GM19239 (cell line): ENCODE results near the gene EXOC6B.

Experiments
- DNase-seq: peaks from one replicate; pipeline ENCODE4 v3.0.0; 2011; ENCODE audit warnings: low spot score; ENCODE audit not compliant: insufficient read length
- FAIRE-seq: peaks from 2 replicates; lab custom pipeline; 2011; peaks lifted over from hg19 to GRCh38; lab: Jason Lieb, UNC

EXOC6B gene

GRCh38 chr2:72330652-72331051, 495.2 kb downstream of the EXOC6B start:
- FAIRE-seq (no peak), DNase-seq (no peak)

- DNase-seq (no peak), FAIRE-seq (no peak)
Measured at GRCh38 chr2:72326759-72327158, 499.1 kb downstream of the EXOC6B start.

- DNase-seq (peak; percentile 2), FAIRE-seq (no peak)
Measured at GRCh38 chr2:72325592-72326422, 500.0 kb downstream of the EXOC6B start.

DNA sequence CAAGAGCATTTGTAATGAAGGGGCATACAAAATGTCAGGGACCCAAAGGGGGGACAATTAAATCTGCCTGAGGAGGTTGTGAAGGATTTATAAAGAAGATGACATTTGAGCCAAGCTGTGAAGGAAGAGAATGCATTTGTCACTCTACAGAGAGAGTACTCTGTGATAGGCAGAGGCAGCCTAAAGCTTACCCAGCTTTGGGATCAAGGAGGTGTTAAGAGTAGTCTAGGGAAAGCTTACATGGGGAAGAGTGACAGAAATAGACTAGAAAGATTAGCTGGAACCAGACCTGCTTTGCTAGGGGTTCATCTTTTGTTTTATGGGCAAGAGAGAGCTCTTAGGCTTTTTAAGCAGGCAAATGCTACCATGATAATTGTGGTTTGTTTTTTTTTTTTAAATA, 509.1 kb downstream of the EXOC6B start:
- DNase-seq (no peak), FAIRE-seq (no peak)

DNA sequence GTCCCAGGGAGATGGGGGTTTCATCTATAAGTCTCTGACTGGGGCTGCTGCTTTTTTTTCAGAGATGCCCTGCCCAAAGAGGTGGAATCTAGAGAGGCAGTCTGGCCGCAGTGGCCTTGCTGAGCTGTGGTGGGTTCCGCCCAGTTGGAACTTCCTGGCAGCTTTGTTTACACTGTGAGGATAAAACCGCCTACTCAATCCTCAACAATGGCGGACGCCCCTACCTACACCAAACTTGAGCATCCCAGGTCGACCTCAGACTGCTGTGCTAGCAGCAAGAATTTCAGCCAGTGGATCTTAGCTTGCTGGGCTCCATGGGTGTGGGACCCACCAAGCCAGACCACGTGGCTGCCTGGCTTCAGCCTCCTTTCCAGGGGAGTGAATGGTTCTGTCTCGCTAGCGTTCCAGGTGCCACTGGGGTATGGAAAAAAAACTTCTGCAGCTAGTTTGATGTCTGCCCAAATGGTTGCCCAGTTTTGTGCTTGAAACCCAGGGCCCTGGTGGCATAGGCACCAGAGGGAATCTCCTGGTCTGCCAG, 525.6 kb downstream of the EXOC6B start:
- FAIRE-seq (no peak), DNase-seq (no peak)

GRCh38 chr2:72293620-72294019, 532.2 kb downstream of the EXOC6B start:
- DNase-seq (no peak), FAIRE-seq (no peak)

- FAIRE-seq (no peak), DNase-seq (no peak)
Measured at GRCh38 chr2:72292433-72292832, 533.4 kb downstream of the EXOC6B start.

GRCh38 chr2:72291059-72291458, 534.8 kb downstream of the EXOC6B start:
- FAIRE-seq (no peak), DNase-seq (no peak)

DNA sequence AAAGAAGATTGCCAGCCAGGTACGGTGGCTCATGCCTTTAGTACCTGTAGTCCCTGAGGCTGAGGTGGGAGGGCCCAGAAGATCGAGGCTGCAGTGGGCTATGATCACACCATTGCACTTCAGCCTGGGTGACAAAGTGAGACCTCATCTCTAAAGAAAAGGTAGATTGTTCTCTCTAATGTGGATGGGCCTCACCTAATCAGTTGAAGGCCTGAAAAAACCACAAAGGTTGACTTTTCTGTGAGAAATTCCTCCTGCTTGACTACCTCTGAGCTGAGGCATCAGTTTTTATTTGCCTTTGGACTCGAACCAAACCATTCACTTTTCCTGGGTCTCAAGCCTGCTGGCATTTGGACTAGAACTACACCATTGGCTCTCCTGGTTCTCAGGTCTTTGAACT, 536.1 kb downstream of the EXOC6B start:
- no peak for DNase-seq
- FAIRE-seq = no peak

DNA sequence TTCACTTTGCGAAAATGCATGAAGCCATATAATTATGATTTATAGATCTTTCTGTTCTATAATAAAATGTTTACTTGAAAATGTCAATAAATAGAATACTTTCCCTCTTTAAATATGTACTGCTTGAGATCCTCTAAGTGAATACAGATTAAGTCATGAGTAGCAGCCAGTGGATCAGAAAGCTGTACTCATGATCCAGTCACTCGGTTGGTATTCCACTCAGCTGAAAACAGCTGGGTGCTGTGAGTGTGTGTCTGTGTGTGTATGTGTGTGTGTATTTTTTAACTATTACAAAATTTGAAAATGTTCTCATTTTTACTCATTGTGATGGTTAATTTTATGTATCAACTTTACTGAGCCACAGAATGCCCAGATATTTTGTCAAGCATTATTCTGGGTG, 536.5 kb downstream of the EXOC6B start:
- FAIRE-seq (no peak), DNase-seq (no peak)

DNA sequence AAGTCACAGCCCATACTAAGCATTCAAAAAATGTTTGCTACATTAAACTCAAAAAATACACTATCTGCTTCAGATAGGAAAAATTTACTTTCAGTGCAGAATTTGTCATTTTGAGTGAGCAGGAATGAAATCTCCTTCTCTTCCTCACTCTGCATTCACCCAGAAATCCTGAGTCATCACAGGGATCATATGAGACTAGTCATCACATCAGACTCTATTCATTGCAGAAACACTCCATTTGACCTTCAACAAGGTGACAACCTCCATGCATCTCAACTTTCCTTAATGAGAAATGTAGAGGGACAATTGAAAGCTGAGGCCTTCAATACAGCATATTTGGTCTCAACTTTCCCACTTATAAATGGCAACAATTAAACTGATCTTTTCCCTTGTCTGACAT, 547.8 kb downstream of the EXOC6B start:
- DNase-seq = no peak
- FAIRE-seq = no peak

DNA sequence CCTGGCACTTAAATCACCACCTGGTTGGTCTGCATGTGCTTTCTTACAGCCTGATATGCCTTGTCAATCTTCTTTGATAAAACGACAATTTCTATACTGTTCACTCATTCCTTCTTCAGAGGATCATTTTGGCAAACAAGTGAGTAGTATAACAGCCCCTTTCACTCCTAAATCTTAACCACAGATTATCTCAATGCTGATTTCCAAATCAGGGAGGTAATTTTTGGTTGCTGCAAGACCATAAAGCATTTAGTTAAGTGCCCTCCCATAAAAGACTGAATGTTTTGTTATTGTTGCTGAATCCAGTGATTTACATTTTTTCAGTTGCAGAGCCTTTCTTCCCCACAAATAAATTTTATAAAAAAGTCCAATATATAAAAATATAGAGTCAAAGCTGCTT, 549.0 kb downstream of the EXOC6B start:
- no peak for DNase-seq
- FAIRE-seq = no peak

DNA sequence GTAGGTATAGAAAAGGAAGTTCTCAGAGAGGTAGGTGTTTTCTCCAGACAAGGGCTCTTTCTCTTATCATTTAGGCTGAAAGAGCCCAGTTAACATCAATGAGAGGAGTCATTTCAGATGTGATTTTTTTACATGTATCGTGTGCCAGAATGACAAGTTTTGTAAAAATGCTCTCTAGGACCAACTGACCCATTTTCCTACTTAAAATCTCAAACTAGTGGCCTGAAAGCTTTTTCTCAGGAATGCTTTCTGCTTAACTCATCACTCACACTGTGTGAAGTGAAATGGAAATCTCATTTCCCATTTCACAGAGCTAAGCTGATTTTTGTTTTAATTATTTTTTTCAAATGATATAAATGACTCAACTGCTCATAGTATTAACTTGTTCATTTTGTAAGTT, 549.5 kb downstream of the EXOC6B start:
- FAIRE-seq (no peak), DNase-seq (no peak)

GRCh38 chr2:72275084-72275483, 550.7 kb downstream of the EXOC6B start:
- FAIRE-seq (no peak), DNase-seq (no peak)

DNA sequence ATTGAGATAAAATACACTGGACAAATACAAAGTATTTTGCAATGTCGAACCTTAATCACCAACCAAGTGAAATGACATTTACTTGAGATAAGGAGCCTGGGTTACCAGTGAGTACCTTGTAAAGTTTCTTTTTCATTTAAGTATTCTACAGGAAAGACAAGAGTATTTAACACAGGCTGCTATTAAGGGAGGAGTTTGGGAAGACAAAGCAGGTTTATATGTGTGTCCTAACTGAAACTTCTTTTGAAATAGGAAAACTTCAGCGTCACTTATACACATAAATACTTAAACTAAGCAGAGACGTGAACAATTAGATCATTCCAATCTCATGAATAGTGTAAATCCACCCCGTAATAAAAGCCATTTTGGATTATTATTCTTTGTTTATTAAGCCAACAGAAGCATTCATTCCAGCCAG, 551.4 kb downstream of the EXOC6B start:
- FAIRE-seq = no peak
- no peak for DNase-seq

- FAIRE-seq (no peak), DNase-seq (no peak)
Measured at GRCh38 chr2:72273384-72273783, 552.4 kb downstream of the EXOC6B start.

DNA sequence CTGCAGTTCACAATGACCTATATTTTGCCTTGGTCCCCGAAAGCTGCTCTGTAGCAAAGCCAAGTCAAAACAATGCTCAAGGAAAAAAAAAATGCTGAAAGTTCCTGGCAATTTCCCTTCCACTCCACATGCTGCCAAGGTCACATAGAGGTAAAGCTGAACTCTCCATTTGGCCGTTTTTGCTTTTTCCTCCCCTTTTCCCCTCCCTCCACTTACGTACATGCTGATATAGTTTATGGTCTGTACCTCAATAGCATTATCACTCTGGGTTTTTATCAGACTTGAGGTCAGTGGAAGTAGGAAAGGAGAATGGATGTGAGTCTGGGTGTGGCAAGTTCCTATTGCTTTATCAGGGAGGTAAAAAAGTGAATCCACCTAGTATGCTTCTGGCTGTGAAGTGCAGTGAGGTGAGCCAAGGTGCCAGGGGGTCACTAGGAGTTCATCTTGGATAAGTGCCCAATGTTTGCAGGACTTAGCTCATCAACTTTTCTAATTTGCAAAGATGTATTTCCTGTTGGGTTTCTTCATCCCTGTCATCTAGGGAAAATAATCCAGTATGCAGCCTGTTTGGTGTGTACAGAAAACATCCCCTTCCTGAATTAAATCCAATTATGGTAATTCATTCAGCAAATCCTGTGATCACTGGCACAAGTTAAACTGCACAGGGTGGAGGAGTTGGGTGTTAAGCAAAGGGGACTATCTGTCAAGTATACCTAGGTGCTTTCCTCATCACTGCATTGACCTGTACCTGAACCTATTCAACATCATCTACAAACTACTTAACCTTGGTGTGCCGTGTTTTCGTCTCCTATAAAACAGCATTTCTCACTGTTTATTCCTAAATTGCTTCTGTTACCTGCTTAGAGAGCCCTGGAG, 553.8 kb downstream of the EXOC6B start:
- DNase-seq (no peak), FAIRE-seq (no peak)

GRCh38 chr2:72271276-72271614, 554.6 kb downstream of the EXOC6B start:
- FAIRE-seq = no peak
- DNase-seq = no peak

GRCh38 chr2:72270556-72271275, 555.1 kb downstream of the EXOC6B start:
- FAIRE-seq (no peak), DNase-seq (no peak)

- FAIRE-seq (no peak), DNase-seq (no peak)
Measured at GRCh38 chr2:72263776-72264060, 562.1 kb downstream of the EXOC6B start.
